GM19468 (cell line): ENCODE measurements around the gene CNTN5.

Source experiments
- ATAC-seq: cut with Tn5 transposase; IDR thresholded peaks from one replicate; pipeline ENCODE4 v1.9.1; 2021; ENCODE audit warnings: mild to moderate bottlenecking, moderate library complexity, moderate number of reproducible peaks; ENCODE audit not compliant: unreplicated experiment; ENCODE audit errors: extremely low read depth

CNTN5 gene

GRCh38 chr11:100338144-100338840 is 1317.5 kb downstream of the CNTN5 start:
- no peak for ATAC-seq

DNA sequence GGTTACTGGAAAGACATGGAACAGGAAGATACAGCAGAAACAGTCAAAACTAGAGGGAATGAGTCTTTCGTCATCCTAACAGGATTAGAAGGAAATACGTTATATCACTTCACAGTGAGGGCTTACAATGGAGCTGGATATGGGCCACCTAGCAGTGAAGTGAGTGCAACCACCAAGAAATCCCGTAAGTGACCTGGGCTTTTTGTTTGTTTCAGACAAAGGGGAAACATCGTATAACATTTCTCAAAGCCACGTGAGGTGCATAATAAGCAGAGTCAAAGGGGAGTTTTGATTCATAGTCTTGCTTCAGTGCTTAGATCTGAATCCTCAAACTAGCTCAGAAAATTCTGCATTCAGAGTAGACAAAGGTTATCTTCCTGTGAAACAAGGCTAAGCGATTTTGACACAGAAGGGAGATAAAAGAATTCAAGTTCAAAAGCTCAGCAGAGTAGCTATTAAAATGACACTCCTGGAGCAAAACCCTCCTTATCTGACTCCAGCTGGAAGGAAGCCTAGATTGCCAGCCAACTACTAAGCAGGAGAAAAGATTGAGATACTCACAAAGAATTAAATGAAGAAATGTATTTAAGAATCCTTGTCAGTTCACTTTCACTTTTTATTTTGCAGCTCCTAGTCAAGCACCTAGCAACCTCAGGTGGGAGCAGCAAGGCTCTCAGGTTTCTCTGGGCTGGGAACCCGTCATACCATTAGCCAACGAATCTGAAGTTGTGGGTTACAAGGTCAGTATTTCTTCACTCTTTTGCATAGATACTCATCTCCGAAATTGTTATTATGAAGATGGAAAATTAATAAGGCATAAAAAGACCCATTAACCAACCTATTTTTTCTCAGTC is 1319.9 kb downstream of the CNTN5 start:
- no peak for ATAC-seq

- ATAC-seq = no peak
These were observed 1332.3 kb downstream of the CNTN5 start for GRCh38 chr11:100353083-100353482.

DNA sequence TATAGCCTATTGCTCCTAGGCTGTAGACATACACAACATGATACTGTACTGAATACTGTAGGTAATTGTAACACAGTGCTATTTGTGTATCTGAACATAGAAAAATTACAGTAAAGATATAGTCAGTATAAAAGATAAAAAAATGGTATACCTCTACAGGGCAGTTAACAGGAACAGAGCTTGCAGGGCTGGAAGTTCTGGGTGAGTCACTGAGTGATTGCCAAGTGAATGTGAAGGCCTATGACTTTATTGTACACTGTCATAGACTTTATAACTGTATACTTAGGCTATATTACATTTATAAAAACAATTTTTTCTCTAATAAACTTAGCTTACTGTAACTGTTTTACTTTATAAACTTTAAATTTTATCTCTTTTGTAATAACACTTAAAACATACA is 1334.0 kb downstream of the CNTN5 start:
- ATAC-seq = no peak

DNA sequence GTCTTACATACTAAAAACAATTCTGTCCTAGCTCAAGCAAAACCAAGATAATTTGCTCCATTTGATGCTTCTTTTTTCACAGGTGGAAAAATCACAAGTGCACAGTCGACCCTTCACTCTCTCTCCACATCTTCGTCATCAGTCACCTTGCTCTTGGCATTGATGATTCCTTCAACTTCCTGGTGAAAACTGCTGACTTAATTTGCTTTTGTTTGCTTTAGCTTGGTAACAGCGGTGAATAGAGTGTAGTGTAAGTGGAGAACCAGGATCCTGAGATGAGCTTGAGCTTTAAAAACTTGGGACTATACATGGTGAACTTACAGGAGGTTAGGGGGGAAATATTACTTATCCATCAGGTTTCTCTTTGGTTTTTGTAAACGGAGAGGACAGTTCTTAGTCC is 1335.3 kb downstream of the CNTN5 start:
- ATAC-seq = no peak

DNA sequence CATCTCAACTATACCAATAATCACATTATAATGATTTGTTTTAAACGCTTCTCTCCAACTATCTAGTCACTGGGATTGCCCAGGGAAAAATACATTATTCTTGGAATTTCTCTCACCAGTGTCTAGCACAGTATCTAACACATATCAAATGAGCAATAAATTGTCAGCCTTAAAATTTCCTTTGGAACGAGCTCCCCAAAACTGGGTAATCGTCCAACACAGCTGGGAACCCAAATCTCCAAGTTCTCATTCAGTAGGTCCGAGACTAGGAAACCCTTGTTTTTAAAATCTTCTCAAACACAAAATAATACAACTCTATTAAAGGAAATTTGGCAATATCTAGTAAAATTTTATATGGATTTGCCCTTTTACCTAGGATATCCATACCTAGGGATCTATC is 1338.5 kb downstream of the CNTN5 start:
- ATAC-seq = no peak

- ATAC-seq = no peak
These were observed 1347.1 kb downstream of the CNTN5 start for GRCh38 chr11:100367892-100368291.

DNA sequence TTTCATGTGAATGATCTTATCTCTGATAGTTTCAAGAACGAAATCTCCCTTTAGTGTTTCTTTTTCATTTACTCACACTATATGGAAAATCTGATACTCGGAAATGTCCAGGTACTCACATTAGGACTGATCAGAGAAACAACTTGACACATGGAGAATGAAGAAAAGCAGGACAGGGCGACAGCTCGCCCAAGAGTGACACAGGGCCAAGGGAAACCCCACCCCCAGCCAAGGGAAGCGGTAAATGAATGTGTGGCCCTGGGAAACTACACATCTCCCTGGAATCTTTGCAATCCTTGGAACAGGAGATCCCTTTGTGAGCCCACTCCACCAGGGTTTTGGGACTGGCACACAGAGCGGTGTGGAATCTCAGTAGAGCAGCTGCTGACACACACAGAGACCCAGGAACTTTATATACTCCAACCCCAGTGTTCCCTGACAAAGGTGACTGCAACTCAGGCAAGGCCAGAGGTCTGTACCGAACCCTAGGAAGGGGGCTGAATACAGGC is 1362.7 kb downstream of the CNTN5 start:
- no peak for ATAC-seq

GRCh38 chr11:100396266-100396665 is 1375.5 kb downstream of the CNTN5 start:
- ATAC-seq = no peak

DNA sequence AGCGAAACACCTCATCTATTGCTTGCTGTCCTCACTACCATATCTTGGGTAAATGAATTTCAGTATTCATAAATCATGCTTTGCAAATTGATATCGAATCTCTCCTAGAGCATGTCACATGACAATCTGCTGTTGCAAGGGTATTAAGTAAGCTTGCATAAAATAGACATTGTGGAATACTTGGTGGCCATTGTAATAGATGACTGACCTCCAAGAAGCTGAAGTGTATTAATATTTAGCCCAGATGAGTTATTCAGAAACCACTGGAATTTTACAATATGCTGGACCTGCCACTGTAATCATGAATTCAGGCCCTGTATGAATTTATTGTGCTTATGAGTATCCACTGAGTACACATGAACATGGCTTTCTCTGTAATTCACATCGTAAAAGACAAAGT is 1376.7 kb downstream of the CNTN5 start:
- ATAC-seq = no peak

- ATAC-seq = no peak
These were observed 1383.1 kb downstream of the CNTN5 start for GRCh38 chr11:100403816-100404215.

DNA sequence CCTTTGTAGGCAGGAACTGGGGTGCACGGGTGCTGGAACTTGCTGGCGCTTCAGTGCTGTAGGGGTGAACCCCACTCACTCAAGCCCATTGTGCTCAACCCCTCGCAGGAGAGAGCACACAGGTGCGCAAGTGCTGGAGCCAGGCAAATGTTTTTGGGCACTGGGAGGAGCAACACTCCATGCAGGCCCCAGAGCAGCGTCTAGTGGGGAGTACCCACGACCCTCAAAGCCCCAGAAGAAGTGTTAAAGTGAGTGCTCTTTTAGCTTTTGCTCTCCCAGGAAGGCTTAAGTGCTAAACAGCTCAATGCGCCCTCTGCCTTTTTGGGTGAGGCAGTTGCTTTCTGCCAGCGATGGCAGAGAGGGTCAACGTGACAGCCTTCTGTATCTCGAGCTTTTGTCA is 1384.2 kb downstream of the CNTN5 start:
- no peak for ATAC-seq
